Liver (tissue), 10 donors: ENCODE data around the gene LHX8. TPM values are rescaled to one million over a fixed set of nuclear protein-coding genes. Genes with fewer than 3 reads are reported as not detected.

Experiments
- DNase-seq: peaks from one replicate; pipeline ENCODE4 v3.0.0-alpha.2; 2017; ENCODE audit warnings: low spot score
- H3K27ac ChIP-seq, 2 donors: one replicate each; pipeline ENCODE4 v1.7.0; 2013; ENCODE audit warnings: inconsistent platforms in 2 of 2, low read length in 2 of 2, control low read depth in 1 of 2, low read depth in 1 of 2, mild to moderate bottlenecking in 1 of 2
- H3K27me3 ChIP-seq, 4 donors: one replicate each; pipeline versions ENCODE4 v1.6.1 to v1.7.0; 2013; ENCODE audit warnings: low read length in 3 of 4, inconsistent platforms in 1 of 4, mild to moderate bottlenecking in 1 of 4, moderate library complexity in 1 of 4; ENCODE audit not compliant: control insufficient read depth in 4 of 4, insufficient read depth in 4 of 4
- H3K36me3 ChIP-seq, 4 donors: one replicate each; pipeline versions ENCODE4 v1.6.1 to v1.7.0; 2013; ENCODE audit warnings: low read length in 3 of 4, mild to moderate bottlenecking in 3 of 4, low read depth in 1 of 4, moderate library complexity in 1 of 4; ENCODE audit not compliant: control insufficient read depth in 4 of 4, insufficient read depth in 3 of 4
- H3K4me1 ChIP-seq, 4 donors: one replicate each; pipeline versions ENCODE4 v1.6.1 to v1.7.0; 2013; ENCODE audit warnings: low read length in 3 of 4, mild to moderate bottlenecking in 3 of 4, moderate library complexity in 1 of 4; ENCODE audit not compliant: control insufficient read depth in 4 of 4, insufficient read depth in 4 of 4
- H3K4me3 ChIP-seq, 3 donors: one replicate each; pipeline versions ENCODE4 v1.6.1 to v1.7.0; 2013; ENCODE audit warnings: low read length in 3 of 3, control low read depth in 1 of 3, low read depth in 1 of 3, mild to moderate bottlenecking in 1 of 3
- H3K9ac ChIP-seq, 2 donors: one replicate each; pipeline ENCODE4 v1.7.0; 2013; ENCODE audit warnings: low read length in 2 of 2, mild to moderate bottlenecking in 2 of 2, moderate library complexity in 2 of 2, control low read depth in 1 of 2, low read depth in 1 of 2
- H3K9me3 ChIP-seq, 4 donors: one replicate each; pipeline versions ENCODE4 v1.6.1 to v1.7.0; 2013; ENCODE audit warnings: low read length in 3 of 4; ENCODE audit not compliant: control insufficient read depth in 4 of 4
- CTCF ChIP-seq: fragments of 150-350 bp; IDR thresholded peaks from 2 replicates; pipeline ENCODE4 v1.5.1; 2017; ENCODE audit warnings: improper control_type of control experiment, low read depth, low read length; ENCODE audit not compliant: missing input control
- FOXA2 ChIP-seq: IDR thresholded peaks from 2 replicates; pipeline ENCODE4 v1.6.1; 2016; ENCODE audit warnings: antibody characterized with exemption
- GABPA ChIP-seq, 2 donors: IDR thresholded peaks in 1 of 2; conservative IDR thresholded peaks in 1 of 2; 2 replicates each; pipeline ENCODE4 v1.6.1; 2016; ENCODE audit warnings: antibody characterized with exemption in 2 of 2, mild to moderate bottlenecking in 1 of 2, moderate library complexity in 1 of 2
- HNF4A ChIP-seq, 2 donors: conservative IDR thresholded peaks; 2 replicates each; pipeline ENCODE4 v1.6.1; 2016; ENCODE audit warnings: antibody characterized with exemption in 2 of 2, mild to moderate bottlenecking in 2 of 2
- HNF4G ChIP-seq: IDR thresholded peaks from 2 replicates; pipeline ENCODE4 v1.6.1; 2016; ENCODE audit warnings: antibody characterized with exemption
- JUND ChIP-seq, 2 donors: IDR thresholded peaks; 2 replicates each; pipeline ENCODE4 v1.6.1; 2016; ENCODE audit warnings: antibody characterized with exemption in 2 of 2
- NR2F2 ChIP-seq: IDR thresholded peaks from 2 replicates; pipeline ENCODE4 v1.6.1; 2016; ENCODE audit warnings: antibody characterized with exemption
- RAD21 ChIP-seq, 2 donors: IDR thresholded peaks; 2 replicates each; pipeline ENCODE4 v1.6.1; 2016; ENCODE audit warnings: antibody characterized with exemption in 2 of 2, mild to moderate bottlenecking in 2 of 2
- RXRA ChIP-seq, 2 donors: IDR thresholded peaks; 2 replicates each; pipeline ENCODE4 v1.6.1; 2017 to 2018; ENCODE audit warnings: antibody characterized with exemption in 2 of 2, mild to moderate bottlenecking in 1 of 2
- SP1 ChIP-seq: IDR thresholded peaks from 2 replicates; pipeline ENCODE4 v1.6.1; 2018; ENCODE audit warnings: antibody characterized with exemption, mild to moderate bottlenecking
- YY1 ChIP-seq: IDR thresholded peaks from 2 replicates; pipeline ENCODE4 v1.6.1; 2016; ENCODE audit warnings: antibody characterized with exemption, mild to moderate bottlenecking
- WGBS: extraction: QIAGEN DNeasy Blood & Tissue Kit; methylation state at CpG from one replicate; pipeline ENCODE4 v1.1.7; 2013; 5-methylcytosine and 5-hydroxymethylcytosine counted together
- polyA plus RNA-seq, 2 donors: library from polyadenylated mRNA; stranded (reverse) in 1 of 2; unstranded in 1 of 2; fragments of 200-250 nt in 1 of 2; fragments of >200 nt in 1 of 2; fragmentation: Nextera tagmentation in 1 of 2; extraction: Ambion mirVana in 1 of 2; gene quantifications; one replicate each; pipeline versions ENCODE4 v1.2.1 to v1.2.3, GENCODE V29; 2013 to 2015
- small RNA-seq: library from RNA; depleted of rRNA; stranded (forward); fragments of <200 nt; gene quantifications from one replicate; pipeline ENCODE3, GENCODE V24; 2014
- total RNA-seq, 2 donors: library from RNA; depleted of rRNA; stranded (reverse); fragments of >200 nt; gene quantifications; one replicate each; pipeline ENCODE4 v1.2.3, GENCODE V29; 2014
- TF ChIP-seq, protein P1 (sequence below): IDR thresholded peaks from 2 replicates; pipeline ENCODE4 v1.6.1; 2016; ENCODE audit warnings: antibody characterized with exemption
- TF ChIP-seq, protein P2 (sequence below): IDR thresholded peaks from 2 replicates; pipeline ENCODE4 v1.6.1; 2016; ENCODE audit warnings: antibody characterized with exemption
- donor health status: healthy.
- donor health status: healthy.
- donor health status: healthy.
- donor health status: healthy.
- donor health status: healthy.

The LHX8 gene
- total and polyA plus RNA-seq, 4 donors: not detected

DNA sequence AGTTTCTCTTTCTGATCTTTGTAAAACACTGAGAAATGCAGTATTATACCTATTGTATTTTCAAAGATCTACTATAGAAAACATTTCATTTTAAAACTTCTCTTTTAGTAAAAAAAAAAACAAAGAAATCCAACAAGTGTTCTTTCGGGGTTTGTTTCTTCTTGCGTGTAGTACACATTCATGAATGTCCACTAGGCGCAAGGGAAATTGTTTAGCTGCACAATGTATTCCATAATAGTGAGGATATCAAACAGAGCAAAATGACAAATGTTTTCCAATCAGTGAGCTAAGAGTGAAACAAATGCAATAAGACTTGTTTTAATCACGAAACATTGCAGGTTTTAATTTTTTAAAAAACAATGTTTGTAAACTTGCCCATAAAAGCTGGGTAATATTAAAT lies 68.6 kb downstream of the LHX8 start (continued):
- TF ChIP-seq YY1 (no peak), GABPA (IDR thresholded peaks at IDR 0.05 in 1 of 2, conservative IDR thresholded peaks at IDR 0.05 in 1 of 2) (no peak), NR2F2 (no peak), HNF4G (no peak), RXRA (IDR thresholded peaks at IDR 0.05) (no peak), JUND (IDR thresholded peaks at IDR 0.05) (no peak)
- TF ChIP-seq, protein P1, sequence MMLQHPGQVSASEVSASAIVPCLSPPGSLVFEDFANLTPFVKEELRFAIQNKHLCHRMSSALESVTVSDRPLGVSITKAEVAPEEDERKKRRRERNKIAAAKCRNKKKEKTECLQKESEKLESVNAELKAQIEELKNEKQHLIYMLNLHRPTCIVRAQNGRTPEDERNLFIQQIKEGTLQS: no peak
- TF ChIP-seq, protein P2, sequence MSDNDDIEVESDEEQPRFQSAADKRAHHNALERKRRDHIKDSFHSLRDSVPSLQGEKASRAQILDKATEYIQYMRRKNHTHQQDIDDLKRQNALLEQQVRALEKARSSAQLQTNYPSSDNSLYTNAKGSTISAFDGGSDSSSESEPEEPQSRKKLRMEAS: no peak

- 21% methylated on average over 8 of the region's 8 CpGs for WGBS
- H3K36me3 ChIP-seq: no peaks in the 10 kb centered on the region
- no peak overlapping the region for H3K9ac ChIP-seq
- no peaks in the 10 kb centered on the region for H3K9me3 ChIP-seq
- TF ChIP-seq FOXA2 (peak; percentile 80), HNF4A (conservative IDR thresholded peaks at IDR 0.05) (no peak), RAD21 (IDR thresholded peaks at IDR 0.05) (peak; percentile 93 to 94), CTCF (peak; percentile 81)
- no peak overlapping the region for H3K27ac ChIP-seq
- H3K4me1 ChIP-seq: no peaks in the 10 kb centered on the region
- DNase-seq: no peak
- H3K27me3 ChIP-seq: peaks cover 0 to 6% (median under 1%) of the 10 kb centered on the region in 4 donors
- H3K4me3 ChIP-seq: no peak overlapping the region
Observed at GRCh38 chr1:75203415-75204277, 69.5 kb downstream of the LHX8 start.

GRCh38 chr1:75208862-75209261 lies 74.7 kb downstream of the LHX8 start:
- H3K9ac ChIP-seq: no peak overlapping the region
- no peak overlapping the region for H3K4me3 ChIP-seq
- TF ChIP-seq SP1: no peak
- H3K27ac ChIP-seq: no peak overlapping the region
- H3K4me1 ChIP-seq: no peaks in the 10 kb centered on the region
- peaks cover 0 to 6% (median 0%) of the 10 kb centered on the region in 4 donors for H3K27me3 ChIP-seq
- no peaks in the 10 kb centered on the region for H3K36me3 ChIP-seq
- no peak for DNase-seq
- no peaks in the 10 kb centered on the region for H3K9me3 ChIP-seq

Small RNA genes lying within 50 kb of the gene (small RNA-seq; reads per million reads assigned to genes)
- gene RNU6-622P: not detected
